Sigmoid colon (tissue), 7 donors: ENCODE data around the gene RPS4Y2. TPM values are rescaled to one million over a fixed set of nuclear protein-coding genes. Genes with fewer than 3 reads are reported as not detected.

Experiments
- DNase-seq: peaks from one replicate; pipeline ENCODE4 v3.0.0-alpha.2; 2019
- H3K27ac ChIP-seq, 4 donors: fragments of 200-600 bp; sonication (generic); one replicate each; pipeline ENCODE4 v1.5.1; 2016 to 2019; ENCODE audit warnings: mild to moderate bottlenecking in 1 of 4
- H3K27me3 ChIP-seq, 3 donors: fragments of 200-600 bp; sonication (generic); one replicate each; pipeline ENCODE4 v1.5.1; 2019; ENCODE audit warnings: mild to moderate bottlenecking in 1 of 3
- H3K36me3 ChIP-seq, 4 donors: fragments of 200-600 bp; sonication (generic); one replicate each; pipeline ENCODE4 v1.5.1; 2016 to 2019
- H3K4me1 ChIP-seq, 4 donors: fragments of 200-600 bp; sonication (generic); one replicate each; pipeline ENCODE4 v1.5.1; 2017 to 2019
- H3K4me3 ChIP-seq, 4 donors: fragments of 200-600 bp; sonication (generic); one replicate each; pipeline ENCODE4 v1.5.1; 2017 to 2019; ENCODE audit warnings: mild to moderate bottlenecking in 2 of 4, moderate library complexity in 1 of 4
- H3K9me3 ChIP-seq, 4 donors: fragments of 200-600 bp in 3 of 4; sonication (generic) in 3 of 4; one replicate each; pipeline versions ENCODE4 v1.5.1 to v1.6.1; 2013 to 2019
- EP300 ChIP-seq, 4 donors: sonication (generic); formaldehyde crosslinking; IDR thresholded peaks; one replicate each; pipeline ENCODE4 v1.6.1; 2017; ENCODE audit warnings: antibody characterized with exemption in 4 of 4
- POLR2A ChIP-seq, 2 donors: fragments of 450-650 bp; IDR thresholded peaks; one replicate each; pipeline ENCODE4 v1.6.1; 2016; ENCODE audit warnings: antibody characterized with exemption in 2 of 2, mild to moderate bottlenecking in 2 of 2, moderate library complexity in 2 of 2
- POLR2AphosphoS5 ChIP-seq, 4 donors: sonication (generic); formaldehyde crosslinking; IDR thresholded peaks; one replicate each; pipeline ENCODE4 v1.6.1; 2017; ENCODE audit warnings: antibody characterized with exemption in 4 of 4
- WGBS, 2 donors: extraction: QIAGEN DNeasy Blood & Tissue Kit; methylation state at CpG; one replicate each; pipeline ENCODE4 v1.1.7; 2013; 5-methylcytosine and 5-hydroxymethylcytosine counted together
- intact Hi-C: fragments of 100-400 bp; cut with DNase I; formaldehyde crosslinking; loops from one replicate; pipeline ENCODE4 v1.15.1; 2023
- polyA plus RNA-seq, 3 donors: library from polyadenylated mRNA; stranded (reverse); fragments of 200-250 nt; gene quantifications; one replicate each; pipeline ENCODE4 v1.2.3, GENCODE V29; 2013
- total RNA-seq, 4 donors: library from RNA; depleted of rRNA; stranded (reverse); fragments of >200 nt; gene quantifications; one replicate each; pipeline ENCODE4 v1.1.0, GENCODE V29; 2016
- TF ChIP-seq, protein P1 (sequence below), 4 experiments: fragments of 450-650 bp in 3 of 4; fragments of 200-600 bp in 1 of 4; IDR thresholded peaks; one replicate each; pipeline ENCODE4 v1.5.1; 2016 to 2019; ENCODE audit warnings: antibody characterized with exemption in 4 of 4, mild to moderate bottlenecking in 3 of 4, moderate library complexity in 2 of 4
- donor health status: healthy with polysubstance abuse.
- donor health status: Bipolar disorder and iron deficiency.
- donor health status: healthy.

Gene RPS4Y2
- total and polyA plus RNA-seq, 7 donors: not detected

DNA sequence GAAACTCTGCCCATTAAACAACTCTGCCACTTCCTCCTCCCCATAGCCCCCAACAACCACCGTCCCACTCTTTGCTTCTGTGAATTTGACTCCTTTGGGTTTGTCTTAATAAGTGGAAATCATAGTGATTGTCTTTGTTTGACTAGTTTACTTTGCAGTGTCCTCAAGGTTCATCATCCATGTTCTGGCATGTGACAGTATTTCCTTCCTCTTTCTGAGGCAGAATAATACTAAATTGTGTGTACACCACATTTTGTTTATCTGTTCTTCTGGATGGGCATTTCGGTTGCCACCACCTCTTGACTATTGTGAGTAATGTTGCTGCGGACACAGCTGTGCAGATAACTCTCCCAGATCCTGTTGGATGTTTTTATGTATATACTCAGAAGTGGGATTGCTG, 14.8 kb downstream of the RPS4Y2 start:
- intact Hi-C loops: no loop called here
- 59 to 76% methylated on average over 3 of the region's 3 CpGs for WGBS, 2 donors
- no peaks in the 10 kb centered on the region for H3K27me3 ChIP-seq

DNA sequence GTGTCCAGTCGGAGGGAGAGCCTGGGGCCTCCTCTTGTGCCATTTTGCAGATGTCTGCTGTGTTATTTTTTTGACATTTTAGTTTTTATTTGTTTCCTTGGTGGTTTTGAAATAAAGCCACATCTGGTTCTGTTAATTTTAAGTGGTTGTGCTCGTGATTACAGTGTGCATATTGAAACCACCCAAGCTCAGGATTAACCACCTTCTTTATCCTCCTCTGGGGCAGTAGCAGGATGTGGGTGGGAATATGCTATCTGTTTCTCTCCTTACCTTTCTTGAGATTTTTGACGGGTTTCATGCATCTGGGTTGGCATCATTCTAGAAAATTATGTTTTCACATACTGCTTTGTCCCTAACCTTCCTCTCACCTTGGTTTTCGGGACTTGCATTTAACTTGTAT, 20.2 kb downstream of the RPS4Y2 start:
- no peak for TF ChIP-seq POLR2A (IDR thresholded peaks at IDR 0.05)
- H3K27me3 ChIP-seq: no peaks in the 10 kb centered on the region
- no peaks in the 10 kb centered on the region for H3K36me3 ChIP-seq
- H3K27ac ChIP-seq: no peak overlapping the region
- DNase-seq: no peak
- H3K4me3 ChIP-seq: no peak overlapping the region
- H3K9me3 ChIP-seq: no peaks in the 10 kb centered on the region
- 60 to 89% methylated on average over 4 of the region's 4 CpGs for WGBS, 2 donors
- intact Hi-C loops: no loop called here
- no peaks in the 10 kb centered on the region for H3K4me1 ChIP-seq

More for the DNA sequence above, 14.8 kb downstream of the RPS4Y2 start:
- H3K4me3 ChIP-seq: no peak overlapping the region
- TF ChIP-seq EP300 (IDR thresholded peaks at IDR 0.05) (no peak), POLR2A (IDR thresholded peaks at IDR 0.05) (no peak), POLR2AphosphoS5 (IDR thresholded peaks at IDR 0.05) (no peak)
- TF ChIP-seq, protein P1, sequence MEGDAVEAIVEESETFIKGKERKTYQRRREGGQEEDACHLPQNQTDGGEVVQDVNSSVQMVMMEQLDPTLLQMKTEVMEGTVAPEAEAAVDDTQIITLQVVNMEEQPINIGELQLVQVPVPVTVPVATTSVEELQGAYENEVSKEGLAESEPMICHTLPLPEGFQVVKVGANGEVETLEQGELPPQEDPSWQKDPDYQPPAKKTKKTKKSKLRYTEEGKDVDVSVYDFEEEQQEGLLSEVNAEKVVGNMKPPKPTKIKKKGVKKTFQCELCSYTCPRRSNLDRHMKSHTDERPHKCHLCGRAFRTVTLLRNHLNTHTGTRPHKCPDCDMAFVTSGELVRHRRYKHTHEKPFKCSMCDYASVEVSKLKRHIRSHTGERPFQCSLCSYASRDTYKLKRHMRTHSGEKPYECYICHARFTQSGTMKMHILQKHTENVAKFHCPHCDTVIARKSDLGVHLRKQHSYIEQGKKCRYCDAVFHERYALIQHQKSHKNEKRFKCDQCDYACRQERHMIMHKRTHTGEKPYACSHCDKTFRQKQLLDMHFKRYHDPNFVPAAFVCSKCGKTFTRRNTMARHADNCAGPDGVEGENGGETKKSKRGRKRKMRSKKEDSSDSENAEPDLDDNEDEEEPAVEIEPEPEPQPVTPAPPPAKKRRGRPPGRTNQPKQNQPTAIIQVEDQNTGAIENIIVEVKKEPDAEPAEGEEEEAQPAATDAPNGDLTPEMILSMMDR (IDR thresholded peaks at IDR 0.05): no peak
- no peaks in the 10 kb centered on the region for H3K4me1 ChIP-seq
- no peak overlapping the region for H3K27ac ChIP-seq
- H3K9me3 ChIP-seq: no peaks in the 10 kb centered on the region
- DNase-seq: no peak
- no peaks in the 10 kb centered on the region for H3K36me3 ChIP-seq

DNA sequence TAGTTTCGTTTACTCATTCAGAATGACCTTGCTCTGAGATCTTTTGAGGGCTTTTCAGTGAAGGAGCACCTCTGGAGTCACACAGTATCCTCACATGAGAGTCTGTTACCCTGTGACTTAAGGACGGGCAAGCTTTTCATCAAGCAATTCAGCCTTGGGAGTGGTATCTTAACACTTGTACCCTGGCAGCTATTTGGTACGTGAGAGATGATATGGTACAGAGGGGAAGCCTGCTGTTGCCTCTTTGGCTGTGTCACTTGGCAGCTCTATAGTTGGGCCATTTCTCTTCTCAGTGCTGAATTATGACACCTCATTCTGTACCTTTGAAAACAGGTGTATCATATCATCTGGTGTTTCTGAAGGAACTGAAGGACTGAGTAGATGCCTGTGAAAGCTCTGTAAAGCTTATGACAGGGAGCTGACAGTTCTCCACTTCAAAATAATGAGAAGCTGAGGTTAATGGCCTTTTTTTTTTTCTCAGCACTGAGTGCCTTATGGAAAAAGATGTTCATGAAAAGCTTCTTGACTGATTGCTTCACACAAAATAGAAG, 24.3 kb downstream of the RPS4Y2 start:
- H3K4me1 ChIP-seq: no peaks in the 10 kb centered on the region
- WGBS, 2 donors: 18 to 60% methylated on average over 3 of the region's 3 CpGs

DNA sequence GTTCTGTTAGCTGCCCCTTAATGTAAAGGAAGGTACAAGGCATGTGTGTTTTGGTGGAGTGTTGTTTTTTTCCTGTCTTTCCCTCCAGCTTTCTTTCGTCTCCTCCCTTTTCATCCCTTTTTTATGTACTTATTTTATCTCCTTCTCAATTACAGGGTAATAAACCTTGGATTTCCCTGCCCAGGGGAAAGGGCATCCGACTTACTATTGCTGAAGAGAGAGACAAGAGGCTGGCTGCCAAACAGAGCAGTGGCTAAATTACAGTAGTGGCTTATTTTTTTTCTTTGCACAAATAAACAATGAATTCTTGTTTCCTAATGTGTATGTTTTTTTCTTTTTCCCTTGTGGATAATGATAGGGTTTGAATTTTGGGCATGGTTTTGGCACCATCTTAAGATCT, 24.9 kb downstream of the RPS4Y2 start:
- DNase-seq: no peak
- 17 to 55% methylated on average over 2 of the region's 2 CpGs for WGBS, 2 donors
- intact Hi-C loops: no loop called here
- TF ChIP-seq POLR2AphosphoS5 (IDR thresholded peaks at IDR 0.05) (no peak), EP300 (IDR thresholded peaks at IDR 0.05) (no peak)
- TF ChIP-seq, protein P1 (IDR thresholded peaks at IDR 0.05): no peak
- Histone ChIP-seq H3K9me3 (no peaks in the 10 kb centered on the region), H3K4me3 (no peak overlapping the region), H3K4me1 (no peaks in the 10 kb centered on the region), H3K27ac (no peak overlapping the region), H3K27me3 (no peaks in the 10 kb centered on the region), H3K36me3 (no peaks in the 10 kb centered on the region)

More for the DNA sequence above, 24.3 kb downstream of the RPS4Y2 start:
- Histone ChIP-seq H3K36me3 (no peaks in the 10 kb centered on the region), H3K4me3 (no peak overlapping the region), H3K27ac (no peak overlapping the region), H3K27me3 (no peaks in the 10 kb centered on the region), H3K9me3 (no peaks in the 10 kb centered on the region)
- intact Hi-C loops: no loop called here
- TF ChIP-seq POLR2AphosphoS5 (IDR thresholded peaks at IDR 0.05): no peak
- TF ChIP-seq EP300 (IDR thresholded peaks at IDR 0.05): no peak
- TF ChIP-seq POLR2A (IDR thresholded peaks at IDR 0.05): no peak
- TF ChIP-seq, protein P1 (IDR thresholded peaks at IDR 0.05): no peak
- no peak for DNase-seq

DNA sequence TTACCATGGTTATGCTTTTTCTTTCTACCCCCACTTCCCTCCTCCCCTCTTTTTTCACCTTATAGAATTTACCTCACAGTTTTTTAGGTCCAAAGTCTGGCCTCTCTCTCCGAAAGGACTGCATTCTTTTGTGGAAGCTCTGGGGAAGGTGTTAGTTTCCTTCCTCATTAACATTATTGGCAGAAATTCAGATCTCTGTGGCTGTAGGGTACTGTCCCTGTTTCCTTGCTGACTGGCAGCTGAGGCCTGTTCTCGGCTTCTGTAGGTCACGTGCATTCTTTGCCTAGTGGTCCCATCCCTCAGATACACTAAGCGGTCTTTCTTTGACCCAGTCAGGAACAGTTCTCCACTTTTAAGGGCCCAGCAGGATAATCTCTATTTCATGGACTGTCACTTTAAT, 25.5 kb downstream of the RPS4Y2 start:
- Histone ChIP-seq H3K27ac (no peak overlapping the region), H3K9me3 (no peaks in the 10 kb centered on the region), H3K27me3 (no peaks in the 10 kb centered on the region), H3K4me3 (no peak overlapping the region), H3K4me1 (no peaks in the 10 kb centered on the region), H3K36me3 (no peaks in the 10 kb centered on the region)
- whole genome bisulfite sequencing, 2 donors: 19 to 37% methylated on average over 4 of the region's 4 CpGs
- intact Hi-C loops: no loop called here
- TF ChIP-seq, protein P1 (IDR thresholded peaks at IDR 0.05): no peak
- no peak for DNase-seq
